ENCODE results near the gene MYL11. TPM values are rescaled to one million over a fixed set of nuclear protein-coding genes. Genes with fewer than 3 reads are reported as not detected.

The MYL11 gene
- total RNA-seq, 1 donor from 2014 or later, result not detected

DNA sequence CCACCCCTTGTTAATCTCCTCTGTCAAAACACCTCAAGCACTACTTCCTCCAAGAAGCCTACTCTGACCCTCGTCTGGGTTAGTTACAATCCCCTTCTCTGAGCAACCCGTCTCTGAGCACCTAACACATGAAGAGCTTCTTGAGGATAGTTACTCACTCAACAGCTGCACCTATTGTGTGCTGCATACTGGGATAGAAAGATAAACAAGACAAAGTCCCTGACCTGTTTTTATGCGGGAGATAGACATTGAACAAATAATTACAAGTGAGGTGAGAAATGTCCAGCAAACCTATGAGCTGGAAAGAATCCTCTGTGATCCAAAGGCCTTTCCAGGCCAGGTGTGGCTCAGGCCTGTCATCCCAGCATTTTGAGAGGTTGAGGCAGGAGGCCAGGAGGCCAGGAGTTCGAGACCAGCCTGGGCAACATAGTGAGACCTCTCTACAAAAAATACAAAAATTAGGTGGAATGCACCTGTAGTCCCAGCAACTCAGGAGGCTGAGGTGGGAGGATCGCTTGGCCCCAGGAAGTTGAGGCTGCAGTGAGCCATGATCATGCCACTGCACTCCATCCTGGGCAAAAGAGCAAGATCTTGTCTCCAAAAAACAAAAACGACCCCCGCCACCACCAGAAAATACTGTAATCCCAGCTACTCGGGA is 27.3 kb downstream of the MYL11 start:
- TF ChIP-seq, protein P1, sequence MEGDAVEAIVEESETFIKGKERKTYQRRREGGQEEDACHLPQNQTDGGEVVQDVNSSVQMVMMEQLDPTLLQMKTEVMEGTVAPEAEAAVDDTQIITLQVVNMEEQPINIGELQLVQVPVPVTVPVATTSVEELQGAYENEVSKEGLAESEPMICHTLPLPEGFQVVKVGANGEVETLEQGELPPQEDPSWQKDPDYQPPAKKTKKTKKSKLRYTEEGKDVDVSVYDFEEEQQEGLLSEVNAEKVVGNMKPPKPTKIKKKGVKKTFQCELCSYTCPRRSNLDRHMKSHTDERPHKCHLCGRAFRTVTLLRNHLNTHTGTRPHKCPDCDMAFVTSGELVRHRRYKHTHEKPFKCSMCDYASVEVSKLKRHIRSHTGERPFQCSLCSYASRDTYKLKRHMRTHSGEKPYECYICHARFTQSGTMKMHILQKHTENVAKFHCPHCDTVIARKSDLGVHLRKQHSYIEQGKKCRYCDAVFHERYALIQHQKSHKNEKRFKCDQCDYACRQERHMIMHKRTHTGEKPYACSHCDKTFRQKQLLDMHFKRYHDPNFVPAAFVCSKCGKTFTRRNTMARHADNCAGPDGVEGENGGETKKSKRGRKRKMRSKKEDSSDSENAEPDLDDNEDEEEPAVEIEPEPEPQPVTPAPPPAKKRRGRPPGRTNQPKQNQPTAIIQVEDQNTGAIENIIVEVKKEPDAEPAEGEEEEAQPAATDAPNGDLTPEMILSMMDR (IDR thresholded peaks at IDR 0.05; ENCODE audit: insufficient read depth, low read depth, low read length), result no peak
- no peak for TF ChIP-seq EZH2 (IDR thresholded peaks at IDR 0.05; ENCODE audit: insufficient read depth, low read length)
- H3K27ac Mint-ChIP-seq (ENCODE audit: unreplicated experiment), result no peak overlapping the region
- no peaks in the 10 kb centered on the region for H3K27me3 ChIP-seq (ENCODE audit: insufficient read depth, low read length)
- H3K4me1 ChIP-seq (ENCODE audit: insufficient read depth, low read length), result peaks cover 15% of the 10 kb centered on the region
- peaks cover 13% of the 10 kb centered on the region for H3K4me1 Mint-ChIP-seq (ENCODE audit: low read depth, unreplicated experiment)
- peaks cover 10% of the 10 kb centered on the region for H3K36me3 Mint-ChIP-seq (ENCODE audit: low read depth, unreplicated experiment)
- no peak for DNase-seq (ENCODE audit: low read depth)
- peaks cover 5% of the 10 kb centered on the region for H3K36me3 ChIP-seq (ENCODE audit: insufficient read depth, low read length)
- no peak overlapping the region for H3K9ac ChIP-seq (ENCODE audit: low read length)
- H2AFZ ChIP-seq (ENCODE audit: low read depth, low read length), result no peak overlapping the region
- no peak overlapping the region for H3K27ac ChIP-seq (ENCODE audit: low read depth, low read length)
- H4K20me1 ChIP-seq (ENCODE audit: insufficient read depth, low read length), result no peaks in the 10 kb centered on the region
- H3K79me2 ChIP-seq (ENCODE audit: insufficient read depth, low read length), result peaks cover 22% of the 10 kb centered on the region
- FAIRE-seq, result no peak
- H3K4me3 Mint-ChIP-seq (ENCODE audit: unreplicated experiment), result peak overlapping the region; percentile 73
- H3K4me3 ChIP-seq (ENCODE audit: insufficient read depth, low read depth, low read length), result no peak overlapping the region
- no peaks in the 10 kb centered on the region for H3K9me3 ChIP-seq (ENCODE audit: insufficient read depth, low read depth, low read length)
- H3K4me2 ChIP-seq (ENCODE audit: low read length), result no peak overlapping the region
- H3K9me3 Mint-ChIP-seq (ENCODE audit: unreplicated experiment), result no peaks in the 10 kb centered on the region
- no peaks in the 10 kb centered on the region for H3K27me3 Mint-ChIP-seq (ENCODE audit: low read depth, unreplicated experiment)

DNA sequence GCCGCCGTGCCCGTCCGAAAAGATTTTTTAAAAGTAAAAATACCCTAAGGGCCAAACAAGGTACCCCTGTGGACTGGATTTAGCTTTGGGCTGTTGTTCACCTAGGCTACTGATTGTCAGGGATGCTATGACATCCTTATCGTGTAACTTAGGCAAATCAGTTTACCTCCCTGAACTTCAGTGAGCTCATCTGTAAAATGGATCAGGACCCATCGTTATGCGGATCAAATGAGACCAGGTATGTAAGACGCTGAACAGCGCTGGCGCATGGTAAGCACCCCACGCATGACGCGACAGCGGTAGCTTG is 32.1 kb downstream of the MYL11 start:
- no peak for FAIRE-seq
- H3K9me3 Mint-ChIP-seq (ENCODE audit: unreplicated experiment), result no peaks in the 10 kb centered on the region
- peak overlapping the region; percentile 15 for H3K27ac Mint-ChIP-seq (ENCODE audit: unreplicated experiment)

More for the DNA sequence above, 32.1 kb downstream of the MYL11 start:
- Histone ChIP-seq H3K4me1 (ENCODE audit: insufficient read depth, low read length) (peaks cover 21% of the 10 kb centered on the region), H3K27me3 (ENCODE audit: insufficient read depth, low read length) (no peaks in the 10 kb centered on the region), H3K9me3 (ENCODE audit: insufficient read depth, low read depth, low read length) (no peaks in the 10 kb centered on the region), H3K79me2 (ENCODE audit: insufficient read depth, low read length) (peaks cover 29% of the 10 kb centered on the region), H4K20me1 (ENCODE audit: insufficient read depth, low read length) (peaks cover 27% of the 10 kb centered on the region), H2AFZ (ENCODE audit: low read depth, low read length) (peak overlapping the region; percentile 95), H3K27ac (ENCODE audit: low read depth, low read length) (peak overlapping the region; percentile 84), H3K36me3 (ENCODE audit: insufficient read depth, low read length) (peaks cover 8% of the 10 kb centered on the region), H3K4me3 (ENCODE audit: insufficient read depth, low read depth, low read length) (peak overlapping the region; percentile 69), H3K9ac (ENCODE audit: low read length) (peak overlapping the region; percentile 90), H3K4me2 (ENCODE audit: low read length) (peak overlapping the region; percentile 96)
- no peak for TF ChIP-seq EZH2 (IDR thresholded peaks at IDR 0.05; ENCODE audit: insufficient read depth, low read length)
- TF ChIP-seq, protein P1 (IDR thresholded peaks at IDR 0.05; ENCODE audit: insufficient read depth, low read depth, low read length), result no peak
- H3K36me3 Mint-ChIP-seq (ENCODE audit: low read depth, unreplicated experiment), result no peaks in the 10 kb centered on the region
- no peaks in the 10 kb centered on the region for H3K27me3 Mint-ChIP-seq (ENCODE audit: low read depth, unreplicated experiment)
- H3K4me3 Mint-ChIP-seq (ENCODE audit: unreplicated experiment), result peak overlapping the region; percentile 83
- no peak for DNase-seq (ENCODE audit: low read depth)
- H3K4me1 Mint-ChIP-seq (ENCODE audit: low read depth, unreplicated experiment), result peaks cover 11% of the 10 kb centered on the region
